ENCODE results near the gene STING1. TPM values are rescaled to one million over a fixed set of nuclear protein-coding genes. Genes with fewer than 3 reads are reported as not detected.

STING1 gene
- polyA plus RNA-seq, 1 donor from 2014 or later = 0.12 TPM

- no peak within 1 kb of the TSS for H3K4me2 ChIP-seq (ENCODE audit: low read length)
- no peak within 1 kb of the TSS for H2AFZ ChIP-seq (ENCODE audit: low read depth, low read length)
- H4K20me1 ChIP-seq (ENCODE audit: insufficient read depth) = no peaks in the 10 kb centered on the region
- no peaks in the 10 kb centered on the region for H3K79me2 ChIP-seq (replicated peaks; ENCODE audit: insufficient read depth, low read length)
- H3K9me2 ChIP-seq (ENCODE audit: insufficient read depth, low read length) = no peaks in the 10 kb centered on the region
- no peaks in the 10 kb centered on the region for H3K36me3 ChIP-seq (ENCODE audit: insufficient read depth, low read length)
- H3K4me3 ChIP-seq (ENCODE audit: low read length) = no peak within 1 kb of the TSS
- TF ChIP-seq REST (IDR thresholded peaks at IDR 0.05; ENCODE audit: borderline replicate concordance) = no peak
- no peak for TF ChIP-seq SMC3 (conservative IDR thresholded peaks at IDR 0.05; ENCODE audit: poor library complexity)
- TF ChIP-seq EZH2 (IDR thresholded peaks at IDR 0.05; ENCODE audit: borderline replicate concordance, insufficient read depth, low read length, poor library complexity, severe bottlenecking) = no peak
- TF ChIP-seq EP300 (conservative IDR thresholded peaks at IDR 0.05; ENCODE audit: poor library complexity, severe bottlenecking) = no peak
- no peak for TF ChIP-seq CTCF (IDR thresholded peaks at IDR 0.05; ENCODE audit: poor library complexity, severe bottlenecking)
- no peak for TF ChIP-seq POLR2AphosphoS5 (IDR thresholded peaks at IDR 0.05)
- no peak for TF ChIP-seq TAF1 (IDR thresholded peaks at IDR 0.05; ENCODE audit: low read depth)
- no peak for TF ChIP-seq RAD21 (conservative IDR thresholded peaks at IDR 0.05)
- TF ChIP-seq MXI1 (conservative IDR thresholded peaks at IDR 0.05; ENCODE audit: poor library complexity, severe bottlenecking) = no peak
- H3K9me3 ChIP-seq (ENCODE audit: low read length) = no peaks in the 10 kb centered on the region
- H3K9ac ChIP-seq (ENCODE audit: low read length) = no peak within 1 kb of the TSS
- H3K27me3 ChIP-seq (ENCODE audit: insufficient read depth, low read depth, low read length) = no peaks in the 10 kb centered on the region
- no peaks in the 10 kb centered on the region for H3F3A ChIP-seq (ENCODE audit: insufficient read depth, low read length, poor library complexity, severe bottlenecking)
- H3K27ac ChIP-seq (ENCODE audit: low read length) = no peak within 1 kb of the TSS
Measured at GRCh38 chr5:139462586-139463276, 19.8 kb downstream of the STING1 start, which contains the start of gene ECSCR. Gene ECSCR, minus strand, starts transcription at chr5:139462743. Its CDS starts 73 bp downstream, at chr5:139462670.

- H3K9ac ChIP-seq (ENCODE audit: low read length) = no peak overlapping the region
- no peak for TF ChIP-seq CTCF (IDR thresholded peaks at IDR 0.05; ENCODE audit: poor library complexity, severe bottlenecking)
- no peak for TF ChIP-seq SMC3 (conservative IDR thresholded peaks at IDR 0.05; ENCODE audit: poor library complexity)
- TF ChIP-seq EZH2 (IDR thresholded peaks at IDR 0.05; ENCODE audit: borderline replicate concordance, insufficient read depth, low read length, poor library complexity, severe bottlenecking) = no peak
- TF ChIP-seq MXI1 (conservative IDR thresholded peaks at IDR 0.05; ENCODE audit: poor library complexity, severe bottlenecking) = no peak
- no peak for TF ChIP-seq REST (IDR thresholded peaks at IDR 0.05; ENCODE audit: borderline replicate concordance)
- TF ChIP-seq RAD21 (conservative IDR thresholded peaks at IDR 0.05) = no peak
- TF ChIP-seq EP300 (conservative IDR thresholded peaks at IDR 0.05; ENCODE audit: poor library complexity, severe bottlenecking) = no peak
- H3K27ac ChIP-seq (ENCODE audit: low read length) = no peak overlapping the region
Measured at GRCh38 chr5:139461698-139462097, 20.9 kb downstream of the STING1 start.

More at GRCh38 chr5:139461698-139462097, 20.9 kb downstream of the STING1 start:
- no peaks in the 10 kb centered on the region for H3K9me3 ChIP-seq (ENCODE audit: low read length)
- H3K4me2 ChIP-seq (ENCODE audit: low read length) = no peak overlapping the region
- no peaks in the 10 kb centered on the region for H3K36me3 ChIP-seq (ENCODE audit: insufficient read depth, low read length)
- no peak overlapping the region for H3K4me3 ChIP-seq (ENCODE audit: low read length)
- no peaks in the 10 kb centered on the region for H3K27me3 ChIP-seq (ENCODE audit: insufficient read depth, low read depth, low read length)
- no peak overlapping the region for H2AFZ ChIP-seq (ENCODE audit: low read depth, low read length)
- H3K9me2 ChIP-seq (ENCODE audit: insufficient read depth, low read length) = no peaks in the 10 kb centered on the region
- H3K79me2 ChIP-seq (replicated peaks; ENCODE audit: insufficient read depth, low read length) = no peaks in the 10 kb centered on the region
- H4K20me1 ChIP-seq (ENCODE audit: insufficient read depth) = no peaks in the 10 kb centered on the region
- no peaks in the 10 kb centered on the region for H3F3A ChIP-seq (ENCODE audit: insufficient read depth, low read length, poor library complexity, severe bottlenecking)
